HG03108 (cell line): ENCODE results near the gene ADGRD1.

Experiments
- ATAC-seq: cut with Tn5 transposase; IDR thresholded peaks from one replicate; pipeline ENCODE4 v1.9.1; 2021; ENCODE audit warnings: moderate library complexity; ENCODE audit not compliant: unreplicated experiment

ADGRD1 gene

GRCh38 chr12:131187602-131188001 is 233.9 kb downstream of the ADGRD1 start:
- no peak for ATAC-seq

GRCh38 chr12:131188131-131189050 is 234.7 kb downstream of the ADGRD1 start:
- ATAC-seq, result no peak

- ATAC-seq, result no peak
These were observed 236.1 kb downstream of the ADGRD1 start for GRCh38 chr12:131189781-131190180.

- ATAC-seq, result no peak
These were observed 237.3 kb downstream of the ADGRD1 start for GRCh38 chr12:131190965-131191364.
